Brain microvascular endothelial cell (primary cell): Measurements from ENCODE around the gene ZNF557.
A peak's percentile ranks its signal among the peaks of the same experiment; 100 is the strongest.
"Not testable (repeated sequence)": the region's sequence is repeated elsewhere in the genome, so short reads cannot be mapped to it uniquely, and the experiment has no call there.

Experiments used
- DNase-seq: peaks from one replicate; pipeline ENCODE4 v3.0.0-alpha.2; 2020
- H3K27ac ChIP-seq: fragments of 250-450 bp; sonication (Bioruptor Pico); 2 replicates; pipeline ENCODE4 v1.5.1; 2020; ENCODE audit warnings: mild to moderate bottlenecking, moderate library complexity
- H3K27me3 ChIP-seq: fragments of 250-450 bp; sonication (Bioruptor Pico); replicated peaks from 2 replicates; pipeline ENCODE4 v1.5.1; 2020; ENCODE audit warnings: mild to moderate bottlenecking
- H3K36me3 ChIP-seq: fragments of 250-450 bp; sonication (Bioruptor Pico); replicated peaks from 2 replicates; pipeline ENCODE4 v1.5.1; 2020; ENCODE audit warnings: mild to moderate bottlenecking
- H3K4me3 ChIP-seq: 2 replicates; pipeline ENCODE4 v1.5.1; 2011; ENCODE audit warnings: low read depth, mild to moderate bottlenecking, control low read depth, low read length, moderate library complexity
- in situ Hi-C: cut with HindIII; loops from 2 replicates; pipeline ENCODE4 v1.10.0; 2017; ENCODE audit warnings: low sequenced_read_pairs, low pct_ligation_motif_present
- TF ChIP-seq, protein P1 (sequence below): IDR thresholded peaks from 2 replicates; pipeline ENCODE4 v1.5.1; 2011; ENCODE audit warnings: low read depth, mild to moderate bottlenecking, moderate library complexity, low read length, control low read depth, inconsistent platforms; ENCODE audit errors: missing control alignments

ZNF557 gene

GRCh38 chr19:7069042-7069903 is at the start of gene ZNF557:
TSS of gene ZNF557 (plus strand) at chr19:7069703. CDS start at chr19:7075075, 5,372 bp downstream.
- H3K27me3 ChIP-seq: no peaks in the 10 kb centered on the region
- peak within 1 kb of the TSS; percentile 94 for H3K4me3 ChIP-seq
- peak; percentile 97 for DNase-seq
- H3K27ac ChIP-seq: peak within 1 kb of the TSS; percentile 75
- H3K36me3 ChIP-seq: peaks cover 21% of the 10 kb centered on the region
- in situ Hi-C loops: no loop called here
- TF ChIP-seq, protein P1, sequence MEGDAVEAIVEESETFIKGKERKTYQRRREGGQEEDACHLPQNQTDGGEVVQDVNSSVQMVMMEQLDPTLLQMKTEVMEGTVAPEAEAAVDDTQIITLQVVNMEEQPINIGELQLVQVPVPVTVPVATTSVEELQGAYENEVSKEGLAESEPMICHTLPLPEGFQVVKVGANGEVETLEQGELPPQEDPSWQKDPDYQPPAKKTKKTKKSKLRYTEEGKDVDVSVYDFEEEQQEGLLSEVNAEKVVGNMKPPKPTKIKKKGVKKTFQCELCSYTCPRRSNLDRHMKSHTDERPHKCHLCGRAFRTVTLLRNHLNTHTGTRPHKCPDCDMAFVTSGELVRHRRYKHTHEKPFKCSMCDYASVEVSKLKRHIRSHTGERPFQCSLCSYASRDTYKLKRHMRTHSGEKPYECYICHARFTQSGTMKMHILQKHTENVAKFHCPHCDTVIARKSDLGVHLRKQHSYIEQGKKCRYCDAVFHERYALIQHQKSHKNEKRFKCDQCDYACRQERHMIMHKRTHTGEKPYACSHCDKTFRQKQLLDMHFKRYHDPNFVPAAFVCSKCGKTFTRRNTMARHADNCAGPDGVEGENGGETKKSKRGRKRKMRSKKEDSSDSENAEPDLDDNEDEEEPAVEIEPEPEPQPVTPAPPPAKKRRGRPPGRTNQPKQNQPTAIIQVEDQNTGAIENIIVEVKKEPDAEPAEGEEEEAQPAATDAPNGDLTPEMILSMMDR: no peak

DNA sequence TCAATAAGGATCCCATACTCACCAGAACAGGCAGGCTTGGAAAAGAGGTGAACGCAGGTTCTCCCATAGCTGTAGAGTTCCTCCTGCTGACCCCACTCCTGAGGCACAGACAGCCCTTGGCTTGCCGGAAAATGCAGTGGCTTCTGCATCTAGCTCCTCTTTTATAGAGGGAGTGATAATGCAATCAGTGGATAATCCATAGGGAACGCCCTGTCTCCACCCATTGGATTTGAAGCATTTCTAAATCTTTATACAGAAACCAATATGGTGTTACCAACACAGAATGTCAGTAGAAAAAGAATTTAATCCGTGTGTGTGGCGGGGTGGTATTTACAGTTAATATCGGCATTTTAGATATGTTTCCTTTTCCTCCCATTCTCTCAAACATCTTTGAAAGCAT is 48.2 kb upstream of the ZNF557 start, which contains the start of gene MBD3L2B:
Gene MBD3L2B, minus strand, starts transcription at position 101 of the 400 bp plus-strand sequence. Its CDS starts 34 bp downstream, at position 67.
- H3K27me3 ChIP-seq, in situ Hi-C loops, H3K4me3 ChIP-seq, H3K36me3 ChIP-seq, H3K27ac ChIP-seq, DNase-seq: not testable (repeated sequence)

DNA sequence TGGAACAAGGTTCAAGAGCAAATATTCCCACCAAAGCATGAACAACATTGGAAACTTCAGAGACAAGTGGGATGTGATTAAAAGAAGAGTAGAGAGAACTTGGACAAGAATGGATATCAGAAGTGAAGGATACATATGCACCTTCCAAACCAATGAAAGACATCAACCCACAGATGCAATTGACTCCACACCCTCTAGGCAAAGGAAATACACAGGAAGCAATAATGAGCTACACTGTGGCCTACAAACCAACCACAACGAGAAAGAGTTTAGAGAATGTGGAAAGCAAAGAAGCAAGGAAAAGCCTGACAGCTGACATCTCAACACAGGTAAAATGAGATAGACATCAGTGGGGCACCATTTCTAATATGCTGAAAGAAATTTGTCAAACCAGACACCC is 40.7 kb upstream of the ZNF557 start:
- H3K27ac ChIP-seq, H3K36me3 ChIP-seq, H3K27me3 ChIP-seq, H3K4me3 ChIP-seq, DNase-seq, in situ Hi-C loops: not testable (repeated sequence)

DNA sequence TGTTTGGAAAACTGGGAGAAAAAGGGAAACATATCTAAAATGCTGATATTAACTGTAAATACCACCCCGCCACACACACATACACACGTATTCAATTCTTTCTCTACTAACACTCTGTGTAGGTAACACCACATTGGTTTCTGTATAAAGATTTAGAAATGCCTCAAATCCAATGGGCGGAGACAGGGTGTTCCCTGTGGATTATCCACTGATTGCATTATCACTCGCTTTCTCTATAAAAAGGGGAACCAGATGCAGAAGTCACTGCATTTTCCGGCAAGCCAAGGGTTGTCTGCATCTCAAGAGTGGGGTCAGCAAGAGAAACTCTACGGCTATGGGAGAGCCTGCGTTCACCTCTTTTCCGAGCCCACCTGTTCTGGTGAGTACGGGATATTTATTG is 39.2 kb upstream of the ZNF557 start, which contains the start of gene MBD3L5:
Gene MBD3L5, plus strand, starts transcription at position 301 of the 400 bp plus-strand sequence. Its CDS starts 34 bp downstream, at position 335.
- H3K4me3 ChIP-seq, H3K27me3 ChIP-seq, H3K36me3 ChIP-seq, DNase-seq, in situ Hi-C loops, H3K27ac ChIP-seq: not testable (repeated sequence)

GRCh38 chr19:7040079-7040478 is 29.4 kb upstream of the ZNF557 start, which contains the start of gene MBD3L4:
TSS of gene MBD3L4 (minus strand) at chr19:7040179. CDS start at chr19:7040144, 35 bp downstream.
- DNase-seq, H3K36me3 ChIP-seq, in situ Hi-C loops, H3K4me3 ChIP-seq, H3K27me3 ChIP-seq, H3K27ac ChIP-seq: not testable (repeated sequence)

DNA sequence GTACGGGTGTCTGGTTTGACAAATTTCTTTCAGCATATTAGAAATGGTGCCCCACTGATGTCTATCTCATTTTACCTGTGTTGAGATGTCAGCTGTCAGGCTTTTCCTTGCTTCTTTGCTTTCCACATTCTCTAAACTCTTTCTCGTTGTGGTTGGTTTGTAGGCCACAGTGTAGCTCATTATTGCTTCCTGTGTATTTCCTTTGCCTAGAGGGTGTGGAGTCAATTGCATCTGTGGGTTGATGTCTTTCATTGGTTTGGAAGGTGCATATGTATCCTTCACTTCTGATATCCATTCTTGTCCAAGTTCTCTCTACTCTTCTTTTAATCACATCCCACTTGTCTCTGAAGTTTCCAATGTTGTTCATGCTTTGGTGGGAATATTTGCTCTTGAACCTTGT is 27.9 kb upstream of the ZNF557 start:
- H3K36me3 ChIP-seq, H3K27ac ChIP-seq, in situ Hi-C loops, DNase-seq, H3K27me3 ChIP-seq, H3K4me3 ChIP-seq: not testable (repeated sequence)

DNA sequence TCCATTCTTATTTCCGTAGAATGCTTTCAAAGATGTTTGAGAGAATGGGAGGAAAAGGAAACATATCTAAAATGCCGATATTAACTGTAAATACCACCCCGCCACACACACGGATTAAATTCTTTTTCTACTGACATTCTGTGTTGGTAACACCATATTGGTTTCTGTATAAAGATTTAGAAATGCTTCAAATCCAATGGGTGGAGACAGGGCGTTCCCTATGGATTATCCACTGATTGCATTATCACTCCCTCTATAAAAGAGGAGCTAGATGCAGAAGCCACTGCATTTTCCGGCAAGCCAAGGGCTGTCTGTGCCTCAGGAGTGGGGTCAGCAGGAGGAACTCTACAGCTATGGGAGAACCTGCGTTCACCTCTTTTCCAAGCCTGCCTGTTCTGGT is 20.5 kb upstream of the ZNF557 start, which contains the start of gene MBD3L2:
Gene MBD3L2, plus strand, starts transcription at position 301 of the 400 bp plus-strand sequence. Its CDS starts 53 bp downstream, at position 354.
- H3K27ac ChIP-seq, DNase-seq, H3K27me3 ChIP-seq, in situ Hi-C loops, H3K4me3 ChIP-seq, H3K36me3 ChIP-seq: not testable (repeated sequence)

- H3K36me3 ChIP-seq, H3K4me3 ChIP-seq, H3K27me3 ChIP-seq, H3K27ac ChIP-seq, DNase-seq, in situ Hi-C loops: not testable (repeated sequence)
These were observed 18.1 kb upstream of the ZNF557 start for GRCh38 chr19:7051421-7051820.

- DNase-seq, H3K36me3 ChIP-seq, H3K27me3 ChIP-seq, H3K27ac ChIP-seq, H3K4me3 ChIP-seq, in situ Hi-C loops: not testable (repeated sequence)
These were observed 16.6 kb upstream of the ZNF557 start for GRCh38 chr19:7052896-7053295.

- H3K27ac ChIP-seq, H3K4me3 ChIP-seq, H3K36me3 ChIP-seq, DNase-seq, H3K27me3 ChIP-seq, in situ Hi-C loops: not testable (repeated sequence)
These were observed 14.7 kb upstream of the ZNF557 start for GRCh38 chr19:7054635-7055368.

- H3K27ac ChIP-seq, DNase-seq, in situ Hi-C loops, H3K27me3 ChIP-seq, H3K4me3 ChIP-seq, H3K36me3 ChIP-seq: not testable (repeated sequence)
These were observed 13.8 kb upstream of the ZNF557 start for GRCh38 chr19:7055679-7056078.

DNA sequence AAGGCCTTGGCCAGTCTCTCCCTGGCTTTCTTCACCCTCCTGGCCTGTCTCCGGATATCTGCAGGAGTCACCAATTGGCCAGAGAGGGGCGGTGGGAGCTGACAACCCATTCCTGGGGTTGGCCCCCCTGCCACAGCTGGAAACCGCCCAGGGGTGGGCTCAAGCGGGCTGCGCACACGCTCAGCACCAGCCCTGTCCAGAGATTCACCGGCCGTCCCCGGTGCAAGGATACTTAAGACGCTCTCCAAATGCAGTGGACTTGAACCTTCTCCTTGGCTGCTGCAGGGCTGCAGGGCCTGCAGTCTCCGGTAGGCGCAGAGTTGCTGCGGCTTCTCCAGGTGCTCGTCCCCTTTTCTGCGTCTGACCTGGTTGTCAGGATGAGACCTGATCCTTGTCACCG is 13.1 kb upstream of the ZNF557 start:
- DNase-seq, in situ Hi-C loops, H3K36me3 ChIP-seq, H3K27ac ChIP-seq, H3K27me3 ChIP-seq, H3K4me3 ChIP-seq: not testable (repeated sequence)

DNA sequence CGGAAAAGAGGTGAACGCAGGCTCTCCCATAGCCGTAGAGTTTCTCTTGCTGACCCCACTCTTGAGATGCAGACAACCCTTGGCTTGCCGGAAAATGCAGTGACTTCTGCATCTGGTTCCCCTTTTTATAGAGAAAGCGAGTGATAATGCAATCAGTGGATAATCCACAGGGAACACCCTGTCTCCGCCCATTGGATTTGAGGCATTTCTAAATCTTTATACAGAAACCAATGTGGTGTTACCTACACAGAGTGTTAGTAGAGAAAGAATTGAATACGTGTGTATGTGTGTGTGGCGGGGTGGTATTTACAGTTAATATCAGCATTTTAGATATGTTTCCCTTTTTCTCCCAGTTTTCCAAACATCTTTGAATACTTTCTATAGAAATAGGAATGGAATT is 10.9 kb upstream of the ZNF557 start, which contains the start of gene MBD3L3:
Gene MBD3L3, minus strand, starts transcription at position 101 of the 400 bp plus-strand sequence. Its CDS starts 71 bp downstream, at position 30.
- H3K27me3 ChIP-seq, in situ Hi-C loops, DNase-seq: not testable (repeated sequence)

More for the DNA sequence above, 10.9 kb upstream of the ZNF557 start, which contains the start of gene MBD3L3:
- H3K36me3 ChIP-seq, H3K4me3 ChIP-seq, H3K27ac ChIP-seq: not testable (repeated sequence)
